Measurements from ENCODE around the gene HADHA.

The HADHA gene

GRCh38 chr2:26190369-26190768, 54.1 kb downstream of the HADHA start:
- DNase-seq = no peak

DNA sequence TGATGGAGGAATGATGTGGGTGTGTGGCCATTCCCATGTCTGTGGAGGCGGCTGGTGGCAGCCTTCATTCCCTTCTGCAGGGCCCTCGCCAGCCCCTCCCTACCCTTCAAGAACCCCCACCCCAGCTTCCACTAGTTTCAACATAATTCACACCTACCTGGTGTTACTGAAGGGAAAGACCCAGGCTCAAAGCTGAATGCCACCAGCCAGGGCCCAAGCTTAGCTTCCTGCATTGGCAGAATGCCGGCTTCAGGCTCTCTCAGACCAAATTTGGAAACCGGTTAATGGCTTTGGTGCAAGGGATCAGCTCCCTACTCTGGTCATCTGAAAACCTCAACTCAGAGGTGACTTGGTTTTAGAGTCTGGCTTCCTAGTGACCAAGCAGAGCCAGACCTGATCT, 54.7 kb downstream of the HADHA start:
- DNase-seq = no peak

- no peak for DNase-seq
These were observed 55.3 kb downstream of the HADHA start for GRCh38 chr2:26189123-26189522.

DNA sequence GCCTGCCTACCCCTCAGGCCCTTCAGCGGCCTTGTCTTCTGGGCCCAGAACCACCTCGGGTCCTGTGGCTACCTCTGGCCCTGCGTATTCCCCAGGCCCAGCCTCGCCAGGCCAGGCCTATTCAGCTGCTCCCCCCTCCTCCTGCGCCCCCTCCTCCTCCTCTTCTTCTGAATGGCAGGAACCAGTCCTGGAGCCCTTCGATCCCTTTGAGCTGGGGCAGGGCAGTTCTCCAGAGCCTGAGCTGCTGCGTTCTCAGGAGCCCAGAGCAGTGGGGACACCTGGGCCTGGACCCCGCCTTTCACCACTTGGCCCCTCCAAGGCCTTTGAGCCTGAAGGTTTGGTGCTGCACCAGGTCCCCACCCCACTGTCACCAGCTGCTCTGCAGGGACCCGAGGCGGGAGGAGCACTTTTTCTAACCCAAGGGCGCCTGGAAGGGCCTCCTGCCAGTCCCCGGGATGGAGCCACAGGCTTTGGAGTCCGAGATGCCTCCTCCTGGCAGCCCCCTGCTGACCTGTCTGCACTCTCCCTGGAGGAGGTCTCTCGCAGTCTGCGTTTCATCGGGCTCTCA, 56.8 kb downstream of the HADHA start:
- no peak for DNase-seq

- no peak for DNase-seq
These were observed 57.3 kb downstream of the HADHA start for GRCh38 chr2:26187114-26187513.

DNA sequence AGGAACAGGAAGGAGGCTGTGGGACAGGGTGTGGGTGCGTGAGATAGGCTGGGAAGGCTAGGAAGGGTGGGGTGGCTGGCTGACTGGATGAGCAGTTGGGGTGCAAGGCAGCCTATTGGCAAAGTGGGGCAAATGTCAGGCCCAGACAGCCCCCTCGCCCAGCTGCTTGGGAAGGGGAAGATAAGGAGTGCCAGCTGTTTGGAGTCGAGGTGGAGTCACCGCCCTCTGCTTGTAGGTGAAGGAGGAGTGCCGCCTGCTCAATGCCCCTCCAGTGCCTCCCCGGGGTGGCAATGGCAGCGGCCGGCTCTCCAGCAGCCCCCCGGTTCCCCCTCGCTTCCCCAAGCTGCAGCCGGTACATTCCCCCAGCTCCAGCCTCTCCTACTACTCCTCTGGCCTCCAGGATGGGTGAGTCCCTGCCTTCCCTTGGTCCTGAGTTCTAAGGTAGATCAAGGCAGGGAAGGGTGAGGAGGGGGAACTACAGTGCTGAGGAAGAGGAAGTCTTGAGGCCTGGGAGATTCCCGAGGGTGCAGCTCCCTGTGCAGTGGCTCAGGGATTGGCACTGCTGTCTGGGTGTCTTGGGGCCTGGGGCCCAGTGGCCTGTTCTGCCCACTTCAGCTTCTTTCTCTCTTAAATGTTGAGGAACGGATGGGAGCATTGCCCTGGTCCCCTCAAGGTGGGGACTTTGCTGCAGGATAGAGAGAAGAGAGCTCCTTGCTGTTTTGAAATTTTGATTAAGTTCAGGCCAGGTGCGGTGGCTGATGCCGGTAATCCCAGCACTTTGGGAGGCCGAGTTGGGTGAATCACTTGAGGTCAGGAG, 58.3 kb downstream of the HADHA start:
- no peak for DNase-seq

GRCh38 chr2:26185304-26185928, 59.0 kb downstream of the HADHA start:
- DNase-seq = no peak

GRCh38 chr2:26184555-26185303, 59.7 kb downstream of the HADHA start:
- no peak for DNase-seq

GRCh38 chr2:26184121-26184520, 60.3 kb downstream of the HADHA start:
- no peak for DNase-seq

- no peak for DNase-seq
These were observed 61.4 kb downstream of the HADHA start for GRCh38 chr2:26182887-26183630.

DNA sequence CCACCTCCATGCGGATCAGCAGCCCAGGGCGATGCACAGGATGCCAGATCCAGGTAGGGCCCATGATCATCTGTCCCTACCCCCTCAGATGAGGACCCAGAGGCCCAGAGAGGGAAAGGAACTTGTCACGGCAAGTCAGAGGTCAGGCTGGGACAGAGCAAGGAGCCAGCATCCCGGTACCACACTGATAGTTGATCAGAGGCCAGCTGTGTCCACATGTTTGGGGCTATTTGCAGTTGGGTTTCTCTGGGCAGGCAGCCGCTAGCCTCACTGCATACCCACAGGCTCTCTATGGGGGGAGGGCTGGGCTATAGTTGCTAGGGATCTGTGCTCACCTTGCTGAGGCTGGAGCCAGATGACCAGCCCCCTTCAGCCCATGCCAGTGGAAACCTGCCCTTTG, 62.0 kb downstream of the HADHA start:
- DNase-seq = no peak

DNA sequence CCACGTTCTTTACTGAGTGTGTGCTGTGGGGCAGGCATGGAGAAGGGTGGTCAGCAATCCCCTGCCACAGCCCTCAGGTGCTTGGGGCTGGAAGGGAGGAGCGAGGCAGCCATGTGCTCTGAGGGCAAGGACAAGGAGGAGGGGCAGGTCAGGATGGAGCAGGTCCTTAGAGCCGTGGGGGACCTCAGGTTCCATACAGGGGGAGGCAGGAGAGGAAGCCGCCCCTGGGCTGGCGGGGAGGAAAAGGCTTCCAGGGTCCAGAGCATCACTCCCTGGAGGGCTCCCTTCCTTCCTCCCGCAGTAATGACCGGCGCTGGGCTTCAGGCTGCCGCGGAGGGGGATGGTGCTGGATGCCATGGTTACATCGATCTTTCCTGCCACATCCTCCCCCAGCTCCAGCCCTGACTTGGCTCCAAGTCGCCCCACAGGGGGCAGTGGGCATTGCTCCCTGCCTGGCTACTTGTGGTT, 65.0 kb downstream of the HADHA start:
- no peak for DNase-seq

DNA sequence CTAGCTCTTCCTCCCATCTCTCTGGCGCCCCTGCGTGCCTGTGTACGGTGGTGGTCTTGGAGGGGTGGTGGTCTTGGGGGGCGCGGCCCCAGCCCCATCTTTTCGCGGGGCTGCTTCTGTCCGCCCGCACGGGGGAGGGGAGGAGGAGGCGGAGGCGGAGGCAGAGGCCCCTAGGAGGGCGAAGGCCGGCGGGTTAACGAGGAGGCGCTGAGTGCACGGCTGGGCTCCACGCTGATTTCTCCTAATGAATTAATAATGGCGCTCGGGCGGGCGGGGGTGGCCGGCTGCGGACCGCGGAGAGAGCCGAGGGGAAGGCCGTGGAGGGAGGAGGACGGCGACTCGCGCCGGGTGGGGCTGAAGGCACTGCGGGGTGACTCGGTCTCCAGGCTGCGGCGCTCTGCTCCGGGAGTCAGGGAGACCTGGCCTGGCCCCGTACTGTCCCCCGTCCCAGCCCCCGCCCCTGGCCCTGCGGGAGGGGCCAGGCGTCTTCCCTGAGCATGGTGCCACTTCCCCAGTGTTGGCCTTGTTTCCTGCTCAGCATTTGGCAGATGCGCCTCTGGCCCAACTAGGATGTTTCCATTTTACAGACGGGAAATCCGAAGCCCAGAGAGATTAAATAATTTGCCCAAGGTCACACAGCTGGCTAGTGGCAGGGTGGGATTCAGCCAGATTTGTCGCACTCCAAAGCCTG, 65.5 kb downstream of the HADHA start:
- no peak for DNase-seq

DNA sequence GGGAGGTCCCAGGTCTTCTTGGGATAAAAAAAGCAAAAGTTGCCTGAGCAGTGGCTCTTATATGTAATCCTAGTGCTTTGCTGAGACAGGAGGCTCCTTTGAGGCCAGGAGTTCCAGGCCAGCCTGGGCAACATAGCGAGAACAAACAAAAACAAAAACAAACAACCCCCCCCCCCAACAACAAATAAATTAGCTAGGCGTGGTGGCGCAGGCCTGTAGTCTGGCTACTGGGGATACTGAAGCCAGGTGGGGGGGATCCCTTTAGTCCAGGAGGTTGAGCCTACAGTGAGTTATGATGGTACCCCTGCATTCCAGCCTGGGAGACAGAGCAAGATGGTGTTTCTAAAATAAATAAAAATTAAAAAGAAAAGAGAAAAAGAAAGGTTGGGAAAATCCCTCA, 66.2 kb downstream of the HADHA start:
- no peak for DNase-seq

GRCh38 chr2:26177122-26177521, 67.3 kb downstream of the HADHA start:
- no peak for DNase-seq

DNA sequence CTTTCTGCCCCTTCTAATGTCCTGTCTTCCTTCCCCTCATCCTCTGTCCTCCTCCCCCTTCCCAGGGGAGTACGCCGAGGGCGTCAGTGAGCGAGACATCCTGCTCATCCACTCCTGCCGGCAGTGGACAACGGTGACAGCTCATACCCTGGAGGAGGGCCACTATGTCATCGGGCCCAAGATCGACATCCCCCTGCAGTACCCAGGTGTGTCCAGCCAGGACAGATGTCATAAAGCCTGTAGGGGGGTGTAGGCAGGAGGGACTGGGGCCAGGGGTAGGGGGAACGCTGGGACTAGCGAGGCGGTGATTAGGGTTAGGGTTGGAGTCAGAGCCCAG, 68.2 kb downstream of the HADHA start:
- DNase-seq = no peak

DNA sequence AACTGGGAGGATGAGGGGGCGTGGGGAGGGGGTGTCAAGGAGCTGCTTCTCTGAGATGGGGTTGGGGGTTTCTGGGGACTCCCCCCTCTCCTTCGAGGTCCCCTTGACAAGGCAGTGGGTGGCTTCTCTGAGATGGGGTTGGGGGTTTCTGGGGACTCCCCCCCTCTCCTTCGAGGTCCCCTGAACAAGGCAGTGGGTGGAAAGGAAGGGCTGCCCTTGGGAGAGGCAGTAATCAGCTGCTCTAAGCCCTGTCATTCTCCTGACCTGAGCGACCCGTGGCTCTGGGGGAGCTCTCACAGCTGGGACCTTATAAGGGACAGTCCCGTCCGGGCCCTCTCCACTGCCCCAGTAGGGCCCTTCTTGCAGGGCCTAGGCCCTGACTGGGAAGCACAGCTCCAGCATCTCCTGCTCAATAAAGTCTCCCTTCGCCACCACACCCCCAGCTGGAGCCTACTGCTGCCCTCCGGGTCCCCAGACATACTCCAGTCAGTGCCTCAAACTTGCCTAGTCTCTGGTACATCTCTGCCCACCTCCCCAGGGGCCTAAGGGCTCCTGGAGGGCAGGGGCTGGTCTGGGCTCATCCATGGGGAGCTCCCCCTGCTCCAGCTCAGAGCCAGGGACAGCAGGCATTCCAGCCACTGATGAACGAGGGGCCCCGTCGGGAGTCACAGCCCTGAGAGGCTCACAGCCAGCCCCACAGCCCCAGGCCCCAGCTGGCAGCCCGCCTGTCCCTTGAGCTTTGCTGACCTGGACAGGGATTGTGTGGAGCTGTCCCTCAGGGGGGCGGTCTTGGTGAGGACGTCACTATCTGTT, 68.8 kb downstream of the HADHA start:
- no peak for DNase-seq

GRCh38 chr2:26174691-26175465, 69.6 kb downstream of the HADHA start:
- no peak for DNase-seq

DNA sequence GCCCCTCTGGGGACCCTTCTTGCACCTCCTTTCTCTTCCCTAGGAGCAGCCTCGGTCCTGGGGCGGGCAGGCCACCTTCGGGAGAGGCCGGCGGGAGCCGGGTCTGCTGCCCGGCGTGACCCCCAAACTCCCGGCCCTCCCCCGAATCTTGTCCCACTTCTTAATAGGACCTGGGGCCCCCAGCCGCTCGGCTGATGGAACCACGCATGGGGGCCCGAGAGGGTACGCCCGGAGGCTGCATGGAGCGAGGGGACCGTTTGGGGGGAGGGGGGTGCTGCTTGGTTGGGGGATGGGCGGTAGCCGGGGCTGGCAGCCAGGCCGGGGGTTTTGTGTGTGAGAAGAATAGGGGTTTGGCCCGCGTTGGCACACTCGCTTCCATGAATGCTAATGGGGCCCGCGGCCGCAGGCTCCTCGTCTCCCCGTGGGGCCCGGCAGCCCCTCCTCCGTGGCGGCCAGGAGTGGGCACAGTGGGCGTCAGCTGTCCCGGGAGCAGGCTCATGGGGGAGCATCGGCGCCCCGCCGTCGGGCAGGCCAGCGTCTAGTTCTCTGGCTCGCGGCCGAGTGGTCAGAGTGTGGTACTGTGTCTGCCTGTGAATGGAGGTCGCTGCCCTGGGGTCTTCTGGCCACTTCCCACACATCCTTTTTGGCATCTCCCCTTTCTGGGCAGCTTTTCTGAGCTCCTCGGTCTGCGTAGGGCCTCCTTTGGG, 70.5 kb downstream of the HADHA start:
- no peak for DNase-seq
